GM03348 (cell line): ENCODE measurements around the gene LPP.

Experiments
- DNase-seq: peaks from one replicate; pipeline ENCODE4 v3.0.0; 2012; ENCODE audit warnings: low spot score

LPP gene

DNA sequence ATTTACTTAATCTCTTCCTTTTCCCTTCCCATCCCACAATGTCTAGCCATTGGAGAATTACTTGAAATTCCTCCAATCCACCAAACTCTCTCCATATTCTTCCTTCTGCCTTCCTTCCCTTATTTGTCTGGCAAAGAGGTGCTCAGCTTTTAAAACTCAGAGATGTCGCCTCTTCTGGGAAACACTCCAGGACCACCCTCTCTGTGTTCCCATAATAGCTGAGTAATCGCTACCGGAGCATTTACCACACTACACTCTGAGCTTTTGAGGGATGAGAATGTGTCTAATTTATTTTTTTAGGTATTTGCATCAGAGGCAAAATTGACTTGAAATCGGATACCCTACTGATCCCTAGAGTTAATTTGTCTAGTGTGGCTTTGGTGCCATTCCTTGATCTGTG lies 772.2 kb downstream of the LPP start:
- DNase-seq: no peak

- no peak for DNase-seq
Observed at GRCh38 chr3:188926741-188927511, 773.0 kb downstream of the LPP start.

DNA sequence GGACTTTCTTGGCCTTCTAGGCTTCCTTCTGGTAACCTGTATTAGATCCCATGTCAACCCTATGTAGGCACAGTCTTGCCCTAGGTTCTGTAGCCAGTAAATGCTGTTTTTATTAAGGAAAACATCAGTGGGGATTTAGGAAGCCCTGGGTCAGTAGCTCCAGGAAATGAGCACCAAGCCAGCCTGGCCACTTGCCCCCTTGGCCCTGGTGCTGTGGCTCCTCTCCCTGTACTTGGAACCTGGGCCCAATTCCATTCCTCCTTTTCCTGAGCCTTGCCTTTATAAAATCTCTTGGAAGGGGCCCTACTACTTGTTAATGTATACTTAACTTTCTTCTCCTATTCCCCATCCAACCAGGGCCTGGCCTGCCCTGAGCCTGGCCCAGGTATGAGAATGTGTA lies 774.0 kb downstream of the LPP start:
- DNase-seq: no peak

DNA sequence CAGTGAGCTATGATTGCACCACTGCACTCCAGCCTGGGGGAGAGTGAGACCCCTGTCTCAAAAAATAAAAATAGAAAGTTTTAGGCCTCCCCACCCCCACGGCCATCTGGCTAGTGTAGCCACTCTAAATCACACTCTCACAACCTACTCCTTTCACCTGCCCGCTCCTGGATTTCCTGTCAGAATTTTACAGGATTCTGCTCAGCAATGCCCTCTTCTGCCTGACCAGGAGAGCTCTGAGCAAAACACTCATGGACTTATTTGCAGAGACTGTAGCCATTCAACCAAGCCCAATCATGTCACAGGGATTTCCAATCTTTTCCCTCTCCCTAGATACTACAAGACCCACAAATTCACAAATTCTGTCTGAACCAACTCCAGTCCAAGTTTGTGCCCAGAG lies 775.2 kb downstream of the LPP start:
- DNase-seq: no peak

DNA sequence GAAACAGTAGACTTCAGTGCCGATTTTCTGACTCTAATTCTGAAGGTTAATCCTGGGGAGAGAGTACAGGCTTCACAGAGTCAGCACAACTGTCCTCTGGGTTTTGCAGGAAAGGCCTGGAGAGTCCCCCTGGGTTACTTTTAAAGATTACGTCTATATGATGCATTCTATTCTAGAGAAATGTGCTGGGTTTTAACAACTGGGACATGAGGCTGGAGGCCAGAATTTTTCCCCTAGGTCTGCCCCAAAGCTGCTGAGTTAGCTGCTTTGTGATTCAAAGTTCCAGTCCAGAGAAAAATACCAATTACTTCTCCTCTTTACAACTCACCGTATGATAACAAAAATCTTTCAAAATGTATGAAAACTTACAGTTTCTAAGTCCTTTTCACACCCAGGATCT lies 777.1 kb downstream of the LPP start:
- DNase-seq: no peak

DNA sequence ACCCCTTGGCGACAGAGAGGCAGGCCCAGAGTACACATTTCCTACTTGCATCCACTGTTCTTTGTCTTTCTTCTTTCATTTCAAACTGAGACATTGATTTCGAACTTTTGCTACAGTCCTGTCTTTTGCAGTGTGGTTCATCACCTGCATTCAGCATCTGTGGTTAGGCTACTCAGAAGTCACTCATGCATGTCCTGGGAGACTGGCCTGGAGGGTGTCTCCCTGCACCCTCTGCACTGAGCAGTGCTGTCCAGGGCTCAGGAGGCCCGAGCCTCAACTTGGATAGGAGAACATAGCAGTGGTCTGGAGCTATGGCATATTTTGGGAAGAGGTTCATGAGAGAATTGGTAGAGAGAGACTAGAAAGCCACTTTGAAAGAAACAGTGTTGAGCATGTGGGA lies 777.6 kb downstream of the LPP start:
- no peak for DNase-seq

- no peak for DNase-seq
Observed at GRCh38 chr3:188934989-188935388, 781.0 kb downstream of the LPP start.

- no peak for DNase-seq
Observed at GRCh38 chr3:188936597-188937107, 782.7 kb downstream of the LPP start.

DNA sequence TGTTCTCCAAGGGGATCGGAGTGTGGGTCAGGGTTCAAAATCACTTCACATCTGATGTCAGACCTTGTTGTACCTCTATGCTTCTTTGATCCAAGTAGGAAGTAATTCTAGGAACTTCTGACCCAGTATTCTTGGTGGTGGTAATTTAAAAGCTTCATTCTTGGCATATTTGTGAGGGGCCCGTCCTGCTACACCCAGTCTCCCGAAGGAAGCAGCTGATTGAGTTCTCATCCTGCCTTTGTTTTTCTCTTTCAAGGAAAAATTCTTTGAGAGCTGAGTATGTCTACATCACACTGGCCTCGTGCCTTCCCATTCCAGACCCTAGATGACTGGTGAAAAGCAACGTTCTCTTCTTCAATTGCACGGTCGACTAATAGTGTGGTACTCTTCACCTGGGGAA lies 783.4 kb downstream of the LPP start:
- DNase-seq: no peak

- DNase-seq: no peak
Observed at GRCh38 chr3:188938999-188939398, 785.0 kb downstream of the LPP start.

DNA sequence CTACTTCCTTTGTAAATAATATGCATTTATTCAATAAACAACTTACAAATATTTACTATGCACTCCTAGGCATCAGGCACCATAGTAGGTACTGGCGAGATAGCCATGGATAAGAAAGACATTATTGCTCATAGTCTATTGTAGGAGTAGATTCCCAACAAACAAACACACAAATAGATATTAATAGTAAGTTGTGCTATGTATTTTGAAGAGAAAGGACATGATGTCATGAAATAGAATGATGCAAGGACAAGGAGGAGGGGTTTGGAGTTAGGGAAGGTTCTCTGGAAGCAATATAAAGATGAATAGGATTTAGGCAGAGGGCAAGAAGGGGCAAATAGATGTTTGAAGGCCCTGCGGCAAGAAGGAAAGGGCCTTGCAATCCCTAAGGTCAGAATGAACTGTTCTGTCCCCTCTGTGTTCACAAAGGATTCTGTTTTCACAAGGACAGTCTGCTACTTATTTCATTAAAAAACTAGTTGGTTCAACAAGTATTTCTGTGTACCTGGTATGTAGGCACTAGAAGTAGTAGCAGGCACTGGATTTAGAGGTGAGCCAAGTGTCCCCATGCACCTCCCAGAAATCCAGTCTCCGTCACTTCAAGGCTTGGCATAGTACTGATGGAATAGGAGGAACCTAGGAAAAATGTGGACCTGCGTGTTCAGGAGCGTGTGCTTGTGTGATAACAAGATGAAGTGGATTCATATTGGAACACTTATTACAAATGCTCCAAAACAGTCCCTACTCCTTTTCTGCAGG lies 786.0 kb downstream of the LPP start:
- DNase-seq: no peak
